Neural progenitor cell (in vitro differentiated cells): ENCODE data around the gene AVPR1A.

ENCODE experiments used
- CTCF ChIP-seq: fragments of 200-600 bp; sonication (generic); IDR thresholded peaks from 2 replicates; pipeline ENCODE4 v1.5.1; 2017; ENCODE audit warnings: antibody characterized with exemption, mild to moderate bottlenecking
- EZH2 ChIP-seq: fragments of 200-600 bp; sonication (generic); IDR thresholded peaks from 2 replicates; pipeline ENCODE4 v1.6.1; 2017; ENCODE audit warnings: antibody characterized with exemption, mild to moderate bottlenecking, moderate library complexity

GRCh38 chr12:63098851-63099250, 52.1 kb downstream of the AVPR1A start:
- TF ChIP-seq CTCF (no peak), EZH2 (no peak)
